HUES6 (cell line): ENCODE results near the gene TBCK.
"Not testable (repeated sequence)": the region's sequence is repeated elsewhere in the genome, so short reads cannot be mapped to it uniquely, and the experiment has no call there.

ENCODE experiments used
- H3K27ac ChIP-seq: 2 replicates; pipeline ENCODE4 v1.7.0; 2013; ENCODE audit warnings: low read depth, mild to moderate bottlenecking, low read length, inconsistent platforms
- H3K27me3 ChIP-seq: 2 replicates; pipeline ENCODE4 v1.6.1; 2013; ENCODE audit warnings: low read length; ENCODE audit not compliant: control insufficient read depth, insufficient read depth
- H3K36me3 ChIP-seq: 2 replicates; pipeline ENCODE4 v1.6.1; 2013; ENCODE audit warnings: low read length; ENCODE audit not compliant: control insufficient read depth, insufficient read depth
- H3K4me1 ChIP-seq: 2 replicates; pipeline ENCODE4 v1.6.1; 2013; ENCODE audit warnings: low read length; ENCODE audit not compliant: control insufficient read depth, insufficient read depth
- H3K4me3 ChIP-seq: 2 replicates; pipeline ENCODE4 v1.5.1; 2013; ENCODE audit warnings: low read depth, low read length
- H3K9ac ChIP-seq: one replicate; pipeline ENCODE4 v1.6.1; 2013; ENCODE audit warnings: mild to moderate bottlenecking, low read length
- H3K9me3 ChIP-seq: 2 replicates; pipeline ENCODE4 v1.6.1; 2013; ENCODE audit warnings: low read depth, low read length; ENCODE audit not compliant: control insufficient read depth, insufficient read depth

The TBCK gene

GRCh38 chr4:106321814-106322213, 5.8 kb upstream of the TBCK start:
- H3K9me3 ChIP-seq, H3K4me1 ChIP-seq, H3K9ac ChIP-seq, H3K27me3 ChIP-seq, H3K27ac ChIP-seq, H3K4me3 ChIP-seq: not testable (repeated sequence)
- peaks cover 16% of the 10 kb centered on the region for H3K36me3 ChIP-seq

- not testable (repeated sequence) for H3K27ac ChIP-seq, H3K27me3 ChIP-seq, H3K9ac ChIP-seq, H3K4me3 ChIP-seq, H3K9me3 ChIP-seq, H3K4me1 ChIP-seq
- peaks cover 11% of the 10 kb centered on the region for H3K36me3 ChIP-seq
These were observed 5.2 kb upstream of the TBCK start for GRCh38 chr4:106321168-106321567.

- H3K9me3 ChIP-seq = peaks cover 8% of the 10 kb centered on the region
- H3K27ac ChIP-seq = no peak overlapping the region
- H3K27me3 ChIP-seq = no peaks in the 10 kb centered on the region
- H3K4me3 ChIP-seq = no peak overlapping the region
- H3K9ac ChIP-seq = no peak overlapping the region
- peaks cover 4% of the 10 kb centered on the region; the same call in 1 of the 2 replicates for H3K4me1 ChIP-seq
- H3K36me3 ChIP-seq = peaks cover 7% of the 10 kb centered on the region; the same call in 1 of the 2 replicates
These were observed 4.2 kb upstream of the TBCK start for GRCh38 chr4:106320235-106320634.

GRCh38 chr4:106318511-106318910, 2.5 kb upstream of the TBCK start:
- peaks cover 8% of the 10 kb centered on the region for H3K9me3 ChIP-seq
- no peaks in the 10 kb centered on the region for H3K27me3 ChIP-seq
- 0 out of 2 replicates have a peak, but pooled peaks cover 4% of the 10 kb centered on the region for H3K4me1 ChIP-seq
- no peak overlapping the region for H3K9ac ChIP-seq
- peaks cover 7% of the 10 kb centered on the region; the same call in 1 of the 2 replicates for H3K36me3 ChIP-seq
- H3K4me3 ChIP-seq = no peak overlapping the region
- no peak overlapping the region for H3K27ac ChIP-seq

GRCh38 chr4:106317815-106318214, 1.8 kb upstream of the TBCK start:
- no peak overlapping the region for H3K27ac ChIP-seq
- H3K9me3 ChIP-seq = peaks cover 8% of the 10 kb centered on the region
- 0 out of 2 replicates have a peak, but pooled peaks cover 4% of the 10 kb centered on the region for H3K4me1 ChIP-seq
- H3K36me3 ChIP-seq = peaks cover 7% of the 10 kb centered on the region; the same call in 1 of the 2 replicates
- no peak overlapping the region for H3K9ac ChIP-seq
- peak overlapping the region; percentile 90; the same call in 1 of the 2 replicates for H3K4me3 ChIP-seq
- H3K27me3 ChIP-seq = no peaks in the 10 kb centered on the region

GRCh38 chr4:106316773-106317409, 882 bp upstream of the TBCK start:
- Histone ChIP-seq H3K9me3 (peaks cover 8% of the 10 kb centered on the region), H3K9ac (peak overlapping the region; percentile 100), H3K4me1 (0 out of 2 replicates have a peak, but pooled peaks cover 4% of the 10 kb centered on the region), H3K27me3 (no peaks in the 10 kb centered on the region), H3K36me3 (peaks cover 7% of the 10 kb centered on the region; the same call in 1 of the 2 replicates), H3K4me3 (peak overlapping the region; percentile 90), H3K27ac (peak overlapping the region; percentile 99)

GRCh38 chr4:106315476-106315967, 487 bp downstream of the TBCK start:
- Histone ChIP-seq H3K9ac (peak overlapping the region; percentile 100), H3K4me3 (peak overlapping the region; percentile 90), H3K36me3 (peaks cover 4% of the 10 kb centered on the region; the same call in 1 of the 2 replicates), H3K27ac (peak overlapping the region; percentile 99), H3K27me3 (no peaks in the 10 kb centered on the region), H3K4me1 (0 out of 2 replicates have a peak, but pooled peaks cover 4% of the 10 kb centered on the region), H3K9me3 (peaks cover 4% of the 10 kb centered on the region)

- Histone ChIP-seq H3K9ac (no peak overlapping the region), H3K4me3 (peak overlapping the region; percentile 90), H3K27me3 (no peaks in the 10 kb centered on the region), H3K4me1 (0 out of 2 replicates have a peak, but pooled peaks cover 4% of the 10 kb centered on the region), H3K27ac (no peak overlapping the region), H3K9me3 (no peaks in the 10 kb centered on the region; the same call in 1 of the 2 replicates), H3K36me3 (no peaks in the 10 kb centered on the region)
These were observed 1.0 kb downstream of the TBCK start for GRCh38 chr4:106314960-106315359.

GRCh38 chr4:106312997-106313522, 2.9 kb downstream of the TBCK start:
- H3K27me3 ChIP-seq = no peaks in the 10 kb centered on the region
- H3K4me1 ChIP-seq = 0 out of 2 replicates have a peak, but pooled peaks cover 4% of the 10 kb centered on the region
- H3K9ac ChIP-seq = no peak overlapping the region
- peaks cover 3% of the 10 kb centered on the region; the same call in 1 of the 2 replicates for H3K36me3 ChIP-seq
- no peaks in the 10 kb centered on the region for H3K9me3 ChIP-seq
- no peak overlapping the region for H3K4me3 ChIP-seq
- no peak overlapping the region for H3K27ac ChIP-seq

- H3K36me3 ChIP-seq = peaks cover 3% of the 10 kb centered on the region; the same call in 1 of the 2 replicates
These were observed 3.6 kb downstream of the TBCK start for GRCh38 chr4:106312377-106312776.

GRCh38 chr4:106306561-106306960, 9.4 kb downstream of the TBCK start:
- H3K9me3 ChIP-seq = no peaks in the 10 kb centered on the region
- H3K9ac ChIP-seq = no peak overlapping the region
- no peak overlapping the region for H3K27ac ChIP-seq
- no peak overlapping the region for H3K4me3 ChIP-seq
- peaks cover 30% of the 10 kb centered on the region for H3K4me1 ChIP-seq
- no peaks in the 10 kb centered on the region for H3K27me3 ChIP-seq
- H3K36me3 ChIP-seq = peaks cover 6% of the 10 kb centered on the region; the same call in 1 of the 2 replicates

More at GRCh38 chr4:106312377-106312776, 3.6 kb downstream of the TBCK start:
- Histone ChIP-seq H3K27ac (no peak overlapping the region), H3K4me1 (0 out of 2 replicates have a peak, but pooled peaks cover 4% of the 10 kb centered on the region), H3K27me3 (no peaks in the 10 kb centered on the region), H3K4me3 (no peak overlapping the region), H3K9ac (no peak overlapping the region), H3K9me3 (no peaks in the 10 kb centered on the region)
